ENCODE results near the gene GYPC.

- TF ChIP-seq EZH2phosphoT487 (IDR thresholded peaks at IDR 0.05; ENCODE audit: low read depth) (no peak), CTCF (IDR thresholded peaks at IDR 0.05; ENCODE audit: low read depth, low read length) (no peak)
These were observed 80.3 kb downstream of the GYPC start for GRCh38 chr2:126736133-126736874.
